Ascending aorta (tissue), 2 donors: ENCODE data around the gene ARSG. TPM values are rescaled to one million over a fixed set of nuclear protein-coding genes. Genes with fewer than 3 reads are reported as not detected.
"Not testable (repeated sequence)": the region's sequence is repeated elsewhere in the genome, so short reads cannot be mapped to it uniquely, and the experiment has no call there.

Experiments used
- DNase-seq, 2 donors: peaks; one replicate each; pipeline ENCODE4 v3.0.0-alpha.2; 2019; ENCODE audit warnings: low spot score in 2 of 2
- H3K27ac ChIP-seq, 2 donors: fragments of 200-600 bp; sonication (generic); one replicate each; pipeline ENCODE4 v1.5.1; 2016 to 2017; ENCODE audit warnings: mild to moderate bottlenecking in 1 of 2
- H3K27me3 ChIP-seq: fragments of 200-600 bp; sonication (generic); one replicate; pipeline ENCODE4 v1.5.1; 2017
- H3K36me3 ChIP-seq, 2 donors: fragments of 200-600 bp; sonication (generic); one replicate each; pipeline ENCODE4 v1.5.1; 2016
- H3K4me1 ChIP-seq, 2 donors: fragments of 200-600 bp; sonication (generic); one replicate each; pipeline ENCODE4 v1.5.1; 2016 to 2017; ENCODE audit warnings: mild to moderate bottlenecking in 1 of 2
- H3K4me3 ChIP-seq, 2 donors: fragments of 200-600 bp; sonication (generic); one replicate each; pipeline ENCODE4 v1.5.1; 2016 to 2017; ENCODE audit warnings: mild to moderate bottlenecking in 1 of 2
- H3K9me3 ChIP-seq, 2 donors: fragments of 200-600 bp; sonication (generic); one replicate each; pipeline ENCODE4 v1.5.1; 2016
- CTCF ChIP-seq, 3 experiments: fragments of 200-600 bp in 2 of 3; fragments of 450-650 bp in 1 of 3; sonication (generic) in 2 of 3; IDR thresholded peaks; one replicate each; pipeline ENCODE4 v1.5.1; 2016 to 2019; ENCODE audit warnings: antibody characterized with exemption in 3 of 3, mild to moderate bottlenecking in 1 of 3, moderate library complexity in 1 of 3
- intact Hi-C: fragments of 100-400 bp; cut with DNase I; formaldehyde crosslinking; loops from one replicate; pipeline ENCODE4 v1.15.1; 2023
- total RNA-seq: library from RNA; depleted of rRNA; stranded (reverse); fragments of >200 nt; gene quantifications from one replicate; pipeline ENCODE4 v1.1.0, GENCODE V29; 2016

ARSG gene
- total RNA-seq, 1 donor from 2014 or later, result 7.3 TPM

GRCh38 chr17:68273722-68274121 is 17.6 kb upstream of the ARSG start:
- Histone ChIP-seq H3K4me1 (no peaks in the 10 kb centered on the region), H3K27me3 (no peaks in the 10 kb centered on the region), H3K9me3 (peaks cover 0 to 6% of the 10 kb centered on the region in 2 donors), H3K27ac (no peak overlapping the region), H3K4me3 (no peak overlapping the region), H3K36me3 (no peaks in the 10 kb centered on the region)
- DNase-seq, result no peak
- intact Hi-C loops, result no loop called here
- no peak for TF ChIP-seq CTCF (IDR thresholded peaks at IDR 0.05)

GRCh38 chr17:68276339-68276738 is 15.0 kb upstream of the ARSG start:
- intact Hi-C loops, result not testable (repeated sequence)

GRCh38 chr17:68277807-68278206 is 13.5 kb upstream of the ARSG start:
- Histone ChIP-seq H3K27ac (no peak overlapping the region), H3K4me1 (no peaks in the 10 kb centered on the region), H3K36me3 (no peaks in the 10 kb centered on the region), H3K27me3 (no peaks in the 10 kb centered on the region), H3K9me3 (peaks cover 0 to 6% of the 10 kb centered on the region in 2 donors), H3K4me3 (no peak overlapping the region)
- no peak for DNase-seq
- intact Hi-C loops, result no loop called here
- no peak for TF ChIP-seq CTCF (IDR thresholded peaks at IDR 0.05)

More at GRCh38 chr17:68276339-68276738, 15.0 kb upstream of the ARSG start:
- not testable (repeated sequence) for H3K4me1 ChIP-seq, H3K4me3 ChIP-seq, H3K27me3 ChIP-seq, H3K27ac ChIP-seq, DNase-seq, H3K9me3 ChIP-seq, H3K36me3 ChIP-seq

- H3K4me1 ChIP-seq, H3K36me3 ChIP-seq, DNase-seq, H3K27me3 ChIP-seq, H3K4me3 ChIP-seq, H3K27ac ChIP-seq, intact Hi-C loops, H3K9me3 ChIP-seq: not testable (repeated sequence)
Observed at GRCh38 chr17:68281965-68282364, 9.3 kb upstream of the ARSG start.

- peak in 1 of 2 donors; percentile 35 for DNase-seq
- no peaks in the 10 kb centered on the region for H3K36me3 ChIP-seq
- TF ChIP-seq CTCF (IDR thresholded peaks at IDR 0.05), result no peak
- intact Hi-C loops, result no loop called here
- H3K27me3 ChIP-seq, result no peaks in the 10 kb centered on the region
- no peak overlapping the region for H3K27ac ChIP-seq
- no peak overlapping the region for H3K4me3 ChIP-seq
- H3K9me3 ChIP-seq, result no peaks in the 10 kb centered on the region
- peaks cover 7 to 9% of the 10 kb centered on the region in 2 donors for H3K4me1 ChIP-seq
Observed at GRCh38 chr17:68288375-68288774, 2.9 kb upstream of the ARSG start.

- Histone ChIP-seq H3K27ac (no peak overlapping the region), H3K4me3 (no peak overlapping the region), H3K4me1 (peaks cover 7 to 9% of the 10 kb centered on the region in 2 donors), H3K36me3 (no peaks in the 10 kb centered on the region), H3K9me3 (no peaks in the 10 kb centered on the region), H3K27me3 (no peaks in the 10 kb centered on the region)
- peak in 1 of 2 donors; percentile 63 for DNase-seq
- TF ChIP-seq CTCF (IDR thresholded peaks at IDR 0.05), result peak in 1 of 3 experiments; percentile 8
- intact Hi-C loops, result no loop called here
Observed at GRCh38 chr17:68288804-68289203, 2.5 kb upstream of the ARSG start.

- intact Hi-C loops, result no loop called here
- DNase-seq, result peak in 1 of 2 donors; percentile 18
- H3K4me3 ChIP-seq, result no peak overlapping the region
- no peaks in the 10 kb centered on the region for H3K36me3 ChIP-seq
- no peaks in the 10 kb centered on the region for H3K27me3 ChIP-seq
- no peak overlapping the region for H3K27ac ChIP-seq
- peaks cover 7 to 9% of the 10 kb centered on the region in 2 donors for H3K4me1 ChIP-seq
- no peak for TF ChIP-seq CTCF (IDR thresholded peaks at IDR 0.05)
- no peaks in the 10 kb centered on the region for H3K9me3 ChIP-seq
Observed at GRCh38 chr17:68289473-68289872, 1.8 kb upstream of the ARSG start.
